DMS53 treated with DMSO at 0.1 percent for 48 hours (cell line): ENCODE data around the gene PAFAH2.

Experiments used
- DNase-seq: peaks from one replicate; lab custom pipeline; 2025; ENCODE audit not compliant: unreplicated experiment; lab: John Stamatoyannopoulos, UW

PAFAH2 gene

GRCh38 chr1:25997828-25998761 lies at the start of gene PAFAH2:
Gene PAFAH2 (minus strand): TSS chr1:25998063. CDS start chr1:25990816, 7,247 bp downstream.
- peak; percentile 98 for DNase-seq

- DNase-seq: no peak
Measured at GRCh38 chr1:26047278-26047874, 49.5 kb upstream of the PAFAH2 start.

- no peak for DNase-seq
Measured at GRCh38 chr1:26046246-26047095, 48.6 kb upstream of the PAFAH2 start.

- DNase-seq: no peak
Measured at GRCh38 chr1:26045722-26046245, 47.9 kb upstream of the PAFAH2 start, which contains the start of gene SLC30A2. Gene SLC30A2 (minus strand): TSS chr1:26046118. CDS start chr1:26045896, 222 bp downstream.

- no peak for DNase-seq
Measured at GRCh38 chr1:26044971-26045721, 47.3 kb upstream of the PAFAH2 start.

- no peak for DNase-seq
Measured at GRCh38 chr1:26044414-26044813, 46.6 kb upstream of the PAFAH2 start.

- DNase-seq: no peak
Measured at GRCh38 chr1:26043765-26044164, 45.9 kb upstream of the PAFAH2 start.

- no peak for DNase-seq
Measured at GRCh38 chr1:26041978-26042377, 44.1 kb upstream of the PAFAH2 start.

- DNase-seq: no peak
Measured at GRCh38 chr1:26041401-26041800, 43.5 kb upstream of the PAFAH2 start.

- no peak for DNase-seq
Measured at GRCh38 chr1:26038904-26039303, 41.0 kb upstream of the PAFAH2 start.

- no peak for DNase-seq
Measured at GRCh38 chr1:26038477-26038876, 40.6 kb upstream of the PAFAH2 start.

- no peak for DNase-seq
Measured at GRCh38 chr1:26037904-26038303, 40.0 kb upstream of the PAFAH2 start.

- DNase-seq: no peak
Measured at GRCh38 chr1:26036756-26037281, 39.0 kb upstream of the PAFAH2 start.

GRCh38 chr1:26035959-26036755 lies 38.3 kb upstream of the PAFAH2 start:
- DNase-seq: peak; percentile 68

GRCh38 chr1:26035203-26035958 lies 37.5 kb upstream of the PAFAH2 start:
- peak; percentile 90 for DNase-seq

GRCh38 chr1:26034504-26035202 lies 36.8 kb upstream of the PAFAH2 start:
- peak; percentile 40 for DNase-seq

- no peak for DNase-seq
Measured at GRCh38 chr1:26032656-26033357, 34.9 kb upstream of the PAFAH2 start.
